GM13977 (cell line): Measurements from ENCODE around the gene SLCO1C1.

Source experiments
- DNase-seq: peaks from one replicate; pipeline ENCODE4 v3.0.0; 2012; ENCODE audit warnings: low spot score
- in situ Hi-C: fragments of 300-500 bp; cut with MboI; formaldehyde crosslinking; loops from one replicate; pipeline ENCODE4 v1.12.0; 2022; ENCODE audit warnings: low sequenced_read_pairs, low pct_unique_long_range_greater_than_20kb, mixed read lengths, inconsistent platforms; ENCODE audit not compliant: unreplicated experiment
- TF ChIP-seq, protein P1 (sequence below): IDR thresholded peaks from 2 replicates; pipeline ENCODE4 v1.5.1; 2012; ENCODE audit warnings: mild to moderate bottlenecking, control low read depth; ENCODE audit not compliant: insufficient read depth; ENCODE audit errors: extremely low read depth, missing control alignments

Gene SLCO1C1

DNA sequence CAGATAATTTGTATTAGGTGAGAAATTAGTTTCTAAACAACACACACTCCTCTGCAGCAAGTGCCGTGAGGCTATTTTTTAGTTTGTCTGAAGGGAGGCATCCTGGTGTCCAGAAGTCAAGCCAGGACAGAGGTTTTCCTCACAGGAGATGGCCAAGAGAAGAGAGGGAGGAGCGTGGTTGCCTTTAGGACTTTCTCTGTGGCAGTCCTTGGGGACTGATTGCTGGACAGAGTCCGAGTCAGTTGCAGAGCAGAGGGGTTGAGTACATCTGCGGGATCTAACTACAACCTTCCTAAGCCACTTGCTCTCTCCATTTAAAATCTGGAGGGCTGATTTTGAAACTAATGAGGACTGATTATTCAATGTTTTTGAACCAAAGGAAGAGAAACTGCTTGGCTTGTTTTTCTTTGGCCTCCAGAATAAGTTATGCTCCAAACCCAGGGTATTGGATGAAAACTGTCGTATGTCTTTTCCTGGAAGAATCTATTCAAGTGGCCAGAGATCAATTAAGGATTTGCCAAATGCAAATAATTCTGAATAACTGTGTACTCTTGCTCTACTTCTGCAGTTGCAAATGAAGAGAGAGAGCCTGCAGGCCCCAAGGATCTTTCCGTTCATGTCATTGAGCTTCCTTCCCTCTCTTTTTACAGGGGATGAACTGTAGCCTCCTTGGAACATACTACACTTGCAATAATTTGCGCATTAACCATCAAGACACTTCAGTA is 1.2 kb downstream of the SLCO1C1 start:
- DNase-seq, result no peak
- TF ChIP-seq, protein P1, sequence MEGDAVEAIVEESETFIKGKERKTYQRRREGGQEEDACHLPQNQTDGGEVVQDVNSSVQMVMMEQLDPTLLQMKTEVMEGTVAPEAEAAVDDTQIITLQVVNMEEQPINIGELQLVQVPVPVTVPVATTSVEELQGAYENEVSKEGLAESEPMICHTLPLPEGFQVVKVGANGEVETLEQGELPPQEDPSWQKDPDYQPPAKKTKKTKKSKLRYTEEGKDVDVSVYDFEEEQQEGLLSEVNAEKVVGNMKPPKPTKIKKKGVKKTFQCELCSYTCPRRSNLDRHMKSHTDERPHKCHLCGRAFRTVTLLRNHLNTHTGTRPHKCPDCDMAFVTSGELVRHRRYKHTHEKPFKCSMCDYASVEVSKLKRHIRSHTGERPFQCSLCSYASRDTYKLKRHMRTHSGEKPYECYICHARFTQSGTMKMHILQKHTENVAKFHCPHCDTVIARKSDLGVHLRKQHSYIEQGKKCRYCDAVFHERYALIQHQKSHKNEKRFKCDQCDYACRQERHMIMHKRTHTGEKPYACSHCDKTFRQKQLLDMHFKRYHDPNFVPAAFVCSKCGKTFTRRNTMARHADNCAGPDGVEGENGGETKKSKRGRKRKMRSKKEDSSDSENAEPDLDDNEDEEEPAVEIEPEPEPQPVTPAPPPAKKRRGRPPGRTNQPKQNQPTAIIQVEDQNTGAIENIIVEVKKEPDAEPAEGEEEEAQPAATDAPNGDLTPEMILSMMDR, result no peak
- in situ Hi-C loops, result no loop called here

DNA sequence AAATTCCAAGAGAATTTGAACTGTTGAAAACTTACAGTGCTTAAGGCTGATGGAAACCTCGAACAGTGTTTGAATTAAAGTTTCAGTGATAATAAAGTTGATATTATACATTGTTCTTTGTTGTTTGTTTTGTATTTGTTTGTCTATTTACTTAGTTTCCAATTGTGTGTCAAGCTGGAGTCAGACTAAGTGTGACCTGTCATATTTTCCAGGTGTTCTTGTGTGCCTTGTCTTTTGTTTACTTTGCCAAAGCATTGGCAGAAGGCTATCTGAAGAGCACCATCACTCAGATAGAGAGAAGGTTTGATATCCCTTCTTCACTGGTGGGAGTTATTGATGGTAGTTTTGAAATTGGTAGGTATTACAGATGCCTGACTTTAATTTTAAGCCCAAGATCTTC is 6.0 kb downstream of the SLCO1C1 start:
- TF ChIP-seq, protein P1, result no peak
- no peak for DNase-seq
- in situ Hi-C loops, result no loop called here

DNA sequence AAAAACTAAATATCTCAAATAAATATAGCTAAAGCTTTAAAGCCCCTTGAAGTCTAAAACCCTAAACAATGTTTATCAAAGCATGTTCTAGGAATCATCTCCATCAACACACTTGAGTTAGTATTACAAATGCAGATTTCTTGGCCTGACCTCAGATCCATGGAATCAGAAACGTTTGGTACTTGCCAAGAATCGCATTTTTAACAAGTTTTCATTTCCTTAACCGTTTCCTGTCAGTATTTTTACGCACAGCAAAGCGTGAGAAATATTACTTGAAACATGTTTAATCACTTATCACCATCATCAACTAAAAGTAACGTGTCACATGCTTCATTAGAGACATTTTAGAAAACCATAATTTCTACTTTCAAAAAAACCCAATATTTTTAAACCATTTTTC is 9.7 kb downstream of the SLCO1C1 start:
- TF ChIP-seq, protein P1, result no peak
- no peak for DNase-seq
- in situ Hi-C loops, result no loop called here

DNA sequence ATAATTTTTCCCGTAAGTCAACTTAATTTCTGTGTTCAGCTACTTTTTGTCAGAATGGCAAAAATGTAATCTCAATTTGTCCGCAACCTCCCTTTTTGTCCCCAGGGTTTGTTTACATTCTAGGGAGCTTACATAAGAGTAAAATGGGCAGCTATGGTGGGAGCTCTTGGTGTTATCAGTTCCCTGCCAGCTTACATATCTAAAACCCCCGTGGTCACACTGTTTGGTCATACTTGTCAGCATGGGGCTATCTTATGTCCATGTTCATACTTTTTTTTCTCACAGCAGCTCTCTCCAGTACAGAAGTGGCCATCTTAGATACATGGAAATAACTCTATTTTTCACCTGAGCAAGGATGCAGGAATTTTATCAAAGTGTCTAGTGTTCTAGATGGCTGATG is 16.7 kb downstream of the SLCO1C1 start:
- DNase-seq, result no peak
- TF ChIP-seq, protein P1, result no peak
- in situ Hi-C loops, result no loop called here

DNA sequence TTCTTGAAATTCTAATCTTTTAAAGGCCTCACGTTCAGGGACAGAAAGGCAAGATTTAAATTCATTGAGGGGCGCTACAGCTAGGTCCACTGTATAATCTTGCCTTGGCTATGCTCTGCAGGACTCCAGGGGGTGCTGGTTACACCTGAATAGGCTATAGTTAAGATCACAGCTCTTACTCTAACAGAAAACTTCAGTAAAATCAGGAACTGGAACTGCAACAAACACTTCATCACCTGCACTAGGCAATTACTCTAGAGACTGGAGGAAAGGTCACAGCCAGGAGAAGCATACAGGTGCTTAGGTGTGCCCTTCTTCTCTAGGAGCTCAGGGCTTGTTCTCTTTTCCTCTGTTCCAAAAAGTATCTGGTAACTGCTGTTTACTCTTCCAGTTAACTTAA is 20.9 kb downstream of the SLCO1C1 start:
- no peak for DNase-seq
- in situ Hi-C loops, result no loop called here
- TF ChIP-seq, protein P1, result no peak

DNA sequence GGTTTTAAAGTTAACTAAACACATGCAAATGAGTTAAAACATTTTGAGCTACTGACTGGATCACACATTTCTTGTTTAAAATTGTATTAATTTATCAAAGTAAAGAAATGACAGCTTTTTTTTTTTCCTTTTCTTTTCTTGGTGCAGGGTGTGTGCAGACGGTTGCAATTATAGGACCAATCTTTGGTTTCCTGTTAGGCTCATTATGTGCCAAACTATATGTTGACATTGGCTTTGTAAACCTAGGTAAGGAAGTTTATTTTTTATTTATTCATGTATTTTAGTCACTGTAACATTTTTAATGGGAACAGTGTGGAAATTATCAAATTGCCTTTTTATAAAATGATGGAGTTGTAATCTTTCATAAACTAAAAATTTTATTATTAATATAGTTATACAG is 21.9 kb downstream of the SLCO1C1 start:
- in situ Hi-C loops, result no loop called here
- TF ChIP-seq, protein P1, result no peak
- DNase-seq, result no peak
